Stomach (tissue), 4 donors: ENCODE measurements around the gene LINC00305.

Source experiments
- POLR2A ChIP-seq, 4 donors: fragments of 450-650 bp; IDR thresholded peaks; one replicate each; pipeline ENCODE4 v1.6.1; 2016; ENCODE audit warnings: antibody characterized with exemption in 4 of 4, control low read depth in 2 of 4, mild to moderate bottlenecking in 1 of 4, moderate library complexity in 1 of 4
- POLR2AphosphoS5 ChIP-seq, 3 donors: sonication (generic); formaldehyde crosslinking; IDR thresholded peaks; one replicate each; pipeline ENCODE4 v1.6.1; 2016; ENCODE audit warnings: antibody characterized with exemption in 3 of 3
- TF ChIP-seq, protein P1 (sequence below), 7 experiments: fragments of 450-650 bp in 4 of 7; fragments of 200-600 bp in 3 of 7; sonication (generic) in 3 of 7; IDR thresholded peaks; one replicate each; pipeline ENCODE4 v1.5.1; 2016 to 2019; ENCODE audit warnings: antibody characterized with exemption in 7 of 7, control low read depth in 2 of 7, mild to moderate bottlenecking in 1 of 7

DNA sequence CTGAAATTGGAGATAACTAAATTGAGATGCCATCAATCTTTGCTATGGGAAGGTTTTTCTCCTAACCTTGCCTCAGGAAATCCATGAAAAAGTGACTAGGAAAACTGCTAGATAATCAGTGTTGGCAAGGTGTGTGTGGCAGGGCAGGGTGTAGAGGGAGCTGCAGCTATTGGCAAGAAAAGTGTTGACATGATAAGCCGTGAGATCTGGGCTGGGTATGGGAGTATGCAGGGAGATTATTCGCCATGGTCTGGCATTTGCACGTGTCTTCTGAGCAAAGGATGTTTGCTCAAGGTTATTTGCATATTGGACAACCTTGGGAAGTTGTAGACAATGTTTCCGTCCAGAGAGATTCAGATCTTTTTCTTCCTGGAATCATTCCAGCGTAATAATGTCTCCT lies 104.3 kb downstream of the LINC00305 start:
- TF ChIP-seq, protein P1, sequence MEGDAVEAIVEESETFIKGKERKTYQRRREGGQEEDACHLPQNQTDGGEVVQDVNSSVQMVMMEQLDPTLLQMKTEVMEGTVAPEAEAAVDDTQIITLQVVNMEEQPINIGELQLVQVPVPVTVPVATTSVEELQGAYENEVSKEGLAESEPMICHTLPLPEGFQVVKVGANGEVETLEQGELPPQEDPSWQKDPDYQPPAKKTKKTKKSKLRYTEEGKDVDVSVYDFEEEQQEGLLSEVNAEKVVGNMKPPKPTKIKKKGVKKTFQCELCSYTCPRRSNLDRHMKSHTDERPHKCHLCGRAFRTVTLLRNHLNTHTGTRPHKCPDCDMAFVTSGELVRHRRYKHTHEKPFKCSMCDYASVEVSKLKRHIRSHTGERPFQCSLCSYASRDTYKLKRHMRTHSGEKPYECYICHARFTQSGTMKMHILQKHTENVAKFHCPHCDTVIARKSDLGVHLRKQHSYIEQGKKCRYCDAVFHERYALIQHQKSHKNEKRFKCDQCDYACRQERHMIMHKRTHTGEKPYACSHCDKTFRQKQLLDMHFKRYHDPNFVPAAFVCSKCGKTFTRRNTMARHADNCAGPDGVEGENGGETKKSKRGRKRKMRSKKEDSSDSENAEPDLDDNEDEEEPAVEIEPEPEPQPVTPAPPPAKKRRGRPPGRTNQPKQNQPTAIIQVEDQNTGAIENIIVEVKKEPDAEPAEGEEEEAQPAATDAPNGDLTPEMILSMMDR (IDR thresholded peaks at IDR 0.05), result no peak
- TF ChIP-seq POLR2AphosphoS5 (IDR thresholded peaks at IDR 0.05) (no peak), POLR2A (IDR thresholded peaks at IDR 0.05) (no peak)
